Measurements from ENCODE around the gene HGS.

The HGS gene

DNA sequence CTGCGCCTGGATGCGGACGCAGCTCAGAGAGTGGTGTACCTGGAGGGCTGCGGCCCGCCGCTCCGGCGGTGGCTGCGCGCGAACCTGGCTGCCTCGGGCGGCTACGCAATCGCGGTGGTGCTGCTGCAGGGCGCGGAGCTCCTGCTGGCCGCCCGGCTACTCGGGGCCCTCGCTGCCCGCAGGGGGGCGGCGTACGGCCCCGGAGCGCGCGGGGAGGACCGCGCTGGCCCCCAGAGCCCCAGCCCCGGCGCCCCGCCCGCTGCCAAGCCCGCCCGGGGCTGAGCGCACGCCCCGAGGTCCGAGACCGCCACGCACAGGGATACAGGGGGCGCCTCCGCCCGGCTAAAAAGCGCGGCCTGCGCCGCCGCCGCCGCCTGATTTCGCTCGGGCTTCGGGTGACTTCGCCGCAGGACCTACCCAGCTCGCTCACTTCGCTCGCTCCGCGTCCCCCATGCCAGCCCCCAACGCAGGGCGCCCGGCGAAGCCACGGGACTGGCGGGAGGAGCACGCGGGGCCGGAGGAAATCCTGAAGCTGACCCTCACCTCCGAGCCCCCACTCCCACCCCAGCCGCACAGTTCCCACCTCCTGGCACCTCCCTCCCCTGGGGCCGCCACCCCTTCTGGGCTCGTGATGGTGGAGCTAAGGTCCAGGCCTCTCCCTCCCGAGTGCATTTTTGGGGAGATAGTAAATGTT, 35.7 kb upstream of the HGS start:
- Mint-ChIP-seq H3K36me3 (peaks cover 3 to 4% of the 10 kb centered on the region in 2 donors), H3K9me3 (no peaks in the 10 kb centered on the region), H3K27ac (no peak overlapping the region), H3K4me1 (peaks cover 9 to 10% of the 10 kb centered on the region in 2 donors), H3K27me3 (peaks cover 26 to 41% of the 10 kb centered on the region in 2 donors), H3K4me3 (no peak overlapping the region)
- ATAC-seq (replicated peaks) (no peak), DNase-seq (no peak)

DNA sequence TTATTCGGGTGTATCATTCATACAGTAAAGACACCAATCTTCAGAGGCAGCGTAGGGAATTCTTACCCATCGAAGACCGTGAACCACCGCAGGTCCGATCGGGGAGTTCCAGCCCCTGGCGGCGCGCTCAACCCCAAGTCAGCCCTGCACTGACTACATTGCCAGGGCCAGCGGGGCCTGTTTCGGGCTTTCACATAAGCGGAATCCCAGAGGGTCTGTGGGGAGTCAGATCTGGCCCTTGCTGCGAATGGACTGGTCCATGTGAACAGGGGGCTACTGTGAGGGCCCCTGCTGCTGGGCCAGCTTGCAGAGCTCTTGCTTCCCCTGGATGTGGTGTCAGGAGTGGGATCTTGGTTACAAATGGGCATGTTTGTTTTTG, 35.1 kb upstream of the HGS start:
- no peak overlapping the region for H3K4me3 Mint-ChIP-seq
- H3K27ac Mint-ChIP-seq: no peak overlapping the region
- H3K9me3 Mint-ChIP-seq: no peaks in the 10 kb centered on the region
- H3K4me1 Mint-ChIP-seq: peaks cover 14 to 15% of the 10 kb centered on the region in 2 donors
- H3K27me3 Mint-ChIP-seq: peaks cover 31 to 46% of the 10 kb centered on the region in 2 donors
- DNase-seq (no peak), ATAC-seq (replicated peaks) (no peak)
- peaks cover 3 to 4% of the 10 kb centered on the region in 2 donors for H3K36me3 Mint-ChIP-seq

DNA sequence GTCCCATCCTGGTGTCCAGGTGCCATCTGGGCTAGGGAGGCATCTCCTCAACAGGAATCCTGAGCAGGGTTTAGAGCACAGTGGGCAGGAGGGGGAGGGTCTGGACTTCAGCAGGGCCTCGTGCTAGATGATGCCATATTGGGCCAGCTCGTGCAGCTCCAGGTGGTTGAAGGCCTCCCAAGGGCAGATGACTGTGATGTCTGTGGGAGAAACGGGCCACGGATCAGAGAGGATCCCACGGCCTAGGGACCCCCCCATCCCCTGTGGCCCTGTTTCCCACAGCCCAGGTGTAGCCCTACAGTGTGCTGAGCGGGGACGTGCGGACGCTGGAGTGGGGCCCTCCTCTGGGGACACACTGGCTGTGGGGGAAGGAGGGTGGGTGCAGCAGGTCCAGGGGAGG, 32.9 kb upstream of the HGS start:
- ATAC-seq (replicated peaks) (no peak), DNase-seq (no peak)
- Mint-ChIP-seq H3K27ac (no peak overlapping the region), H3K4me3 (no peak overlapping the region), H3K36me3 (peaks cover 3 to 4% of the 10 kb centered on the region in 2 donors), H3K27me3 (peaks cover 32 to 53% of the 10 kb centered on the region in 2 donors), H3K9me3 (no peaks in the 10 kb centered on the region), H3K4me1 (peaks cover 17 to 21% of the 10 kb centered on the region in 2 donors)

DNA sequence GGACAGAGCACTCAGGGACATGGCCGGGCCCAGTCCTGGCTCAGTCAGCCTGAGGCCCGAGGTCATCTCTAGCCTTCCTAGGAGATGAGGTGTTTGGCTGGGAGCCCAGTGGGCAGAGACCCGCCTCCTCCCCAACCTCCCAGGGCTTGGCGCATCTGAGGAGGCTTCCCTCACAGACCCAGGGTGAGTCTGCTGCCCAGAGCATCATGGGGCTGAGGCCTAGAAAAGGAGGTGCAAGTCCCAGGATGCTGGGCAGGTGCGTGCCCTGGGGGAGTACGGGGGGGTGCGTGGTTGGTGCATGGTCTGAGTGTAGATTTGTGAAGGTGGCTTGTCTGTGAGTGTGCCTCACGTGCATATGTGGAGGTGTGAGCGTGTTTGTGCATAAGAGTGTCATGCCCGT, 32.1 kb upstream of the HGS start:
- Mint-ChIP-seq H3K27ac (no peak overlapping the region), H3K36me3 (peaks cover 3 to 4% of the 10 kb centered on the region in 2 donors), H3K27me3 (peaks cover 32 to 53% of the 10 kb centered on the region in 2 donors), H3K9me3 (no peaks in the 10 kb centered on the region), H3K4me1 (peaks cover 17 to 21% of the 10 kb centered on the region in 2 donors), H3K4me3 (peak overlapping the region in 1 of 2 donors; percentile 60)
- DNase-seq: no peak
- ATAC-seq (replicated peaks): no peak

DNA sequence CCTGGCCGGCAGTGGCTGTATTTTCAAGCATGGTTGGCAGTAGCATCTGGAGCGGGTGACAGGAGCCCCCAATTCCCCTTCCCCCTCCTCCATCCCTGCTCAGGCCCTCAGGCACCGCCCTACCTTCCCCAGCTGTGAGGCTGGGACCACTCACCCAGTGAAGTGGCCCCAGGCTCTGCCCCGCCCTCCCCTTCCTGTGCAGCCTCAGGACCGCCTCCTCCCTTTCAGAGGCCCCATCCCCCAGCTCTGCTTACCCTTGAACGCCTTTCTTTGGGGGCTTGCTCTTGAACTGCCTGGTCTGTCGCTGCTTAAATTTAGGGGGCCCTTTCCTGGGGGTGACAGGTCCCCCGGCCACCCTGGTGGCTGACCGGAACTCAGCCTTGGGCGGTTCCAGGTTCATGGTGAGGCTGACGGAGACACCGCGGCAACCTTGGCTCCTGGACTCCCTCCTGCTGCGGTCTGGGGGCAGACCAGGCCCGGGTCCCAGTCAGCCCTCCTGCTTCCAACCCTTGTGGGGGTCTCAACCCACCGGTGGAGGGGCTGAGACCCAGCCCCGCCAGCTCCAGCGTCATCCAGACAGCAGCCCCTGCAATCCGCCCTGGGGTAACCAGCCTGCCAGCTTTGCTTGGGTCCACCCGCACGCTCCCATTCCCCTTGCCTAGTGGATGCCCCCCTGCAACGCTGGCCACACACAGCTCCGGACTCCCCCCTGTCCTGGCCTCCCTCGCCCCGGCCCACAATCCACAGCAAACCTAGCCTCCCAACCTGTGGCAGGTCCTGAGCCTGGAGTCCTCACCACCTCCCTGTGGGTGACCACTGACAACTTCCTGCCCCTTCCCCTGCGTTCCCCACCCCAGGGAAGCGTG, 30.7 kb upstream of the HGS start:
- H3K9me3 Mint-ChIP-seq: no peaks in the 10 kb centered on the region
- H3K27ac Mint-ChIP-seq: peak overlapping the region; percentile 84
- no peak for DNase-seq
- peaks cover 27 to 45% of the 10 kb centered on the region in 2 donors for H3K27me3 Mint-ChIP-seq
- H3K4me1 Mint-ChIP-seq: peaks cover 17 to 21% of the 10 kb centered on the region in 2 donors
- H3K36me3 Mint-ChIP-seq: peaks cover 3 to 4% of the 10 kb centered on the region in 2 donors
- ATAC-seq (replicated peaks): peak; percentile 80 to 84
- peak overlapping the region; percentile 83 to 90 for H3K4me3 Mint-ChIP-seq

DNA sequence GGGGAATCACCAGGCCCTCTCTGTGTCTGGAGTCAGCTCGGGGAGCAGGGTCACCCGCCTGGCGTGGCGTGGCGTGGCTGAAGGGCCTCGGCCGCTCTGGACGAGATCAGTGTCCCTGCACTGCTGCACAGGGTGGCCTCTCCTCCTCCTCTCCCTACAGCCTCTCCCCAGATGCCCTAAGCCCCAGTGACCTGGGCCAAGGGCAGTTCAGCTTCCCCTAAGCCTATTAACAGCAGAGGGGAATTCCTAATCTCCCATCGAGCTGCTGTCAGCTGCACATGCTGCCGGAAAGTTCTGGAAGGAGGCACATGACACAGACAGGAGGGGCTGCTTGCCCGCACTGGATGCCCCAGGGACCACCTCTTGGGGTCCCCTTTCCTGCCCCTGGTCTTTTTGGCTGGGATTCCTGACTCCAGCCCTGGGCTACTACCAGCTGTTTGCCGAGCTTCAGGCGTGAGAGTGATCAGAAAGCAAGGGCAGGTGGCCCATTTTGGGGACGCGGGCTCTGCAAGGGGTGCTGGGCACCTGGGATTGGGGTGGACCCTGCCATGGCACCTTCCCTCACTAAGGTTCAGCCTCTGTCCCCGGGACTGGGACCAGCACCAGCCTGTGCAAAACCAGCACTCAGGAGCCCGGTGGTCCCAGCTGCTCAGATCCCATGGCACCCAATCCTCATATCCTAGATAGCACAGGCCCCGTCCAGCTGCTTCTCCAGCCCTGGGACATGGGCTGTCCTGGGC, 28.3 kb upstream of the HGS start:
- Mint-ChIP-seq H3K36me3 (peaks cover 3 to 4% of the 10 kb centered on the region in 2 donors), H3K4me3 (no peak overlapping the region), H3K27me3 (peaks cover 13 to 26% of the 10 kb centered on the region in 2 donors), H3K27ac (no peak overlapping the region), H3K9me3 (no peaks in the 10 kb centered on the region), H3K4me1 (peaks cover 17 to 21% of the 10 kb centered on the region in 2 donors)
- no peak for DNase-seq
- ATAC-seq (replicated peaks): no peak

DNA sequence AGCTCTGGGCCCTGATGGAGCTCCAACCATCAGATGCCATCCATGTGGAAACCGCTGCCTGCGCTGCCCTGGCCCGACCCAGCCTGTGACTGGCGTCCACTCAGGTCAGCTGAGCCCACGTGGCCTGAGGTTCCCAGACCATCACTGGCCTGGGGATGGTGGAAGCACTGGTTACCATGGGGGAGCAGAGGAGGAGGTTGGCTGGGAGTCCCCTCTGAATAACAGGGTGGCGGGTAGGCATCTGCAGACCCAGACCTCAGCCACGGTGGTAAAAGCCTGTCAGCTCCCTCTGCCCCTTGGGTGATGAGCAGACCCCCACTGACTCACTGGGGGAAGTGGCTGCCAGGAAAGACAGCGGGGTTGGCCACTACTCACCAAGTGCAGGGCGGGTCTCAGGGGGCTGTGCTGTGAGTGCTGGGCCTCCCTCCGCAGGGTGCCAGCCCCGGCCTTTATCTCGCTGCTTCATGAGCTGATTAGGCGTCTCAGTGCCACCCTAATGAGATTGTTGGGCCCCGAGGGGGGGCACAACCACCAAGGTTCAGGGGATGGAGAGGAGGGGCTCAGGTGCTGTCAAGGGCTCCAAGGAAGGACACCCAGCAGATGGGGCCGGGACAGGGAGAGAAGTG, 27.6 kb upstream of the HGS start, which contains the start of gene PDE6G:
TSS of gene PDE6G (minus strand) at position 425 of the 626 bp plus-strand sequence. CDS start 3,237 bp downstream, outside the sequence.
- no peak within 1 kb of the TSS for H3K4me3 Mint-ChIP-seq

DNA sequence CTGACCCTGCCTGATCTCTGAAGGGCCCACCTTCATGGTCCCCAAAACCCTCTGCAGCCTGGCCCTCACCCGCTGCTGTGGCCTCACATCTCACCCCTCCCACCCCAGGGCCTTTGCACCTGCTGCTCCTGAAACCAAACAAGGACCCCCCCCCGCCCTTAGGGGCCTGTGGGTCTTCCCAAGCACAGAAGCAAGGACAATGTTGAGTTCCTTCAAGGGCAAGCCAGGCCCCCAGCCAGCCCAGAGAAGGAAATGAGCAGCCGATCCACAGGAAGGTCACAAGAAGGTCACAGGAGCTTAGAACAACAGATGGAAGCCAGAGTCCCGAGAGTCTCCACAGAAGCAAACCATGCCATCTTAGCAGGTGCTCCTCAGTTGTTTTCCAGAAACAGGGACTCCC, 27.0 kb upstream of the HGS start:
- ATAC-seq (replicated peaks) (no peak), DNase-seq (no peak)
- H3K4me3 Mint-ChIP-seq: no peak overlapping the region
- H3K27ac Mint-ChIP-seq: peak overlapping the region; percentile 5
- H3K36me3 Mint-ChIP-seq: peaks cover 2% of the 10 kb centered on the region in 2 donors
- peaks cover 15 to 21% of the 10 kb centered on the region in 2 donors for H3K4me1 Mint-ChIP-seq
- H3K27me3 Mint-ChIP-seq: peaks cover 9 to 19% of the 10 kb centered on the region in 2 donors
- H3K9me3 Mint-ChIP-seq: no peaks in the 10 kb centered on the region

More for the DNA sequence above, 27.6 kb upstream of the HGS start, which contains the start of gene PDE6G:
- Mint-ChIP-seq H3K4me1 (peaks cover 17 to 21% of the 10 kb centered on the region in 2 donors), H3K27me3 (peaks cover 13 to 23% of the 10 kb centered on the region in 2 donors), H3K36me3 (peaks cover 3 to 4% of the 10 kb centered on the region in 2 donors), H3K27ac (peak within 1 kb of the TSS; percentile 5), H3K9me3 (no peaks in the 10 kb centered on the region)
- ATAC-seq (replicated peaks) (no peak), DNase-seq (no peak)

DNA sequence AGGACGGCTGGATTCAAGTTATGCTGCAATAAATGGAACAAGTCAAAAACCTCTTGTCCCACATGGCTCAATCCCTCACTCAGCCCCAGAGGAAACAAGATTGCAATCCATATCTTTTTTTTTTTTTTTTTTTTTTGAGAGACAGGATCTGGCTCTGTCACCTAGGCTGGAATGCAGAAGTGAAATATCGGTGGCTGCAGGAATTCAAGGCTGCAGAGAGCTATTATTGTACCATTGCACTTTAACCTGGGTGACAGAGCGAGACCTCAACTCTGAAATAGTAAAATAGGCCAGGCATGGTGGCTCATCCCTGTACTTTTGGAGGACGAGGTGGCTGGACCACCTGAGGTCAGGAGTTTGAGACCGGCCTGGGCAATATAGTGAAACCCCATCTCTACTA, 24.8 kb upstream of the HGS start:
- H3K4me1 Mint-ChIP-seq: peaks cover 3 to 8% of the 10 kb centered on the region in 2 donors
- no peak overlapping the region for H3K27ac Mint-ChIP-seq
- no peak for DNase-seq
- peaks cover 0 to 3% of the 10 kb centered on the region in 2 donors for H3K27me3 Mint-ChIP-seq
- H3K9me3 Mint-ChIP-seq: no peaks in the 10 kb centered on the region
- H3K4me3 Mint-ChIP-seq: no peak overlapping the region
- ATAC-seq (replicated peaks): peak in 1 of 2 donors; percentile 54
- peaks cover under 1 to 2% of the 10 kb centered on the region in 2 donors for H3K36me3 Mint-ChIP-seq

DNA sequence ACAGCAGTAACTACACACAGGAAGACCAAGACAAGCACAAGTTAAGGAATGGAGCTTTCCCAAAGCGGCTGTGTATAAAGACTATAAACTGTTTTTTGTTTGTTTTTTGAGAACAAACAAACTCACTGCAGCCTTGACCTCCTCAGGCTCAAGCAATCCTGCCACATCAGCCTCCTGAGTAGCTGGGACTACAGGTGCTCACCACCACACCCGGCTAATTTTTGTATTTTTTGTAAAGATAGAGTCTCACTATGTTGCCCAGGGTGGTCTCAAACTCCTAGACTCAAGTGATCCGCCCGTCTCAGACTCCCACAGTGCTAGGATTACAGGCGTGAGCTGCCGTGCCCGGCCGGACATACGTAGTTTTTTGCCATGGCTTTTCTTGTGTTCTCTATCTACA, 23.4 kb upstream of the HGS start:
- Mint-ChIP-seq H3K36me3 (peaks cover 10 to 11% of the 10 kb centered on the region in 2 donors), H3K4me1 (peaks cover 5 to 10% of the 10 kb centered on the region in 2 donors), H3K4me3 (no peak overlapping the region), H3K27ac (no peak overlapping the region), H3K27me3 (no peaks in the 10 kb centered on the region), H3K9me3 (no peaks in the 10 kb centered on the region)
- ATAC-seq (replicated peaks): no peak
- DNase-seq: no peak

DNA sequence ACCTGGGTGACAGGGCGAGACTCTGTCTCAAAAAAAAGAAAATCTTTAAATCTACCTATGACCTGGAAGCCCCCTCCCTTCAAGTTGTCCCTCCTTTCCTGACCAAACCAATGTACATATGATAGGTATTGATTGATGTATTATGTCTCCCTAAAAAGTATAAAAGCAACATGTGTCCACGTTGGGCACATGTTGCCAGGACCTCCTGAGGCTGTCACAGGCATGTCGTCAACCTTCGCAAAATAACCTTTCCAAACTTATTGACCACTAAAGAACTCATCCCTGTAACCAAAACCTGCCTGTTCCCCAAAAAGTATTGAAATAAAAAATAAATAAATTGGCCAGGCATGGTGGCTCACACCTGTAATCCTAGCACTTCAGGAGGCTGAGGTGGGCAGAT, 21.8 kb upstream of the HGS start:
- no peaks in the 10 kb centered on the region for H3K27me3 Mint-ChIP-seq
- no peak for DNase-seq
- H3K27ac Mint-ChIP-seq: no peak overlapping the region
- H3K36me3 Mint-ChIP-seq: peaks cover 18 to 24% of the 10 kb centered on the region in 2 donors
- H3K4me1 Mint-ChIP-seq: peaks cover 11 to 22% of the 10 kb centered on the region in 2 donors
- no peaks in the 10 kb centered on the region for H3K9me3 Mint-ChIP-seq
- H3K4me3 Mint-ChIP-seq: no peak overlapping the region
- ATAC-seq (replicated peaks): no peak

DNA sequence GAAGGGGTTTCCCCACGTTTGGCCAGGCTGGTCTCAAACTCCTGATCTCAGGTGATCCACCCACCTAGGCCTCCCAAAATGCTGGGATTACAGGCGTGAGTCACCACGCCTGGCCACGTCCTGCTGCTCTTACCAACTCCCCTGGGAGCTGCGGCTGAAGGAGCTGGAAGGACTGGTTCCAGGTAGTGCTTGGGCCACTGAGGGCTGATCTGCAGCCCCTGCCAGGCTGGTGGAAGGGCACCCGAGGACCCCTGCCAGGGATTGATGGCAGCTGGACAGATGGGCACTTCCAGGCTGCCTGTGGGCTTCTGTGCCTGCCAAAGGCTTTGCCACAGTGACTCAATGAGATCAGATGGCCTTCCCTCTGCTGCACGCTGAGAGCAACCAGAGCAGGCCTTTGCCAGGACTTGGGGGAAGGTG, 19.8 kb upstream of the HGS start:
- Mint-ChIP-seq H3K4me1 (peaks cover 21 to 38% of the 10 kb centered on the region in 2 donors), H3K9me3 (no peaks in the 10 kb centered on the region), H3K36me3 (peaks cover 26 to 37% of the 10 kb centered on the region in 2 donors), H3K4me3 (peak overlapping the region; percentile 13 to 32), H3K27ac (peak overlapping the region; percentile 37), H3K27me3 (no peaks in the 10 kb centered on the region)
- ATAC-seq (replicated peaks): no peak
- DNase-seq: no peak

DNA sequence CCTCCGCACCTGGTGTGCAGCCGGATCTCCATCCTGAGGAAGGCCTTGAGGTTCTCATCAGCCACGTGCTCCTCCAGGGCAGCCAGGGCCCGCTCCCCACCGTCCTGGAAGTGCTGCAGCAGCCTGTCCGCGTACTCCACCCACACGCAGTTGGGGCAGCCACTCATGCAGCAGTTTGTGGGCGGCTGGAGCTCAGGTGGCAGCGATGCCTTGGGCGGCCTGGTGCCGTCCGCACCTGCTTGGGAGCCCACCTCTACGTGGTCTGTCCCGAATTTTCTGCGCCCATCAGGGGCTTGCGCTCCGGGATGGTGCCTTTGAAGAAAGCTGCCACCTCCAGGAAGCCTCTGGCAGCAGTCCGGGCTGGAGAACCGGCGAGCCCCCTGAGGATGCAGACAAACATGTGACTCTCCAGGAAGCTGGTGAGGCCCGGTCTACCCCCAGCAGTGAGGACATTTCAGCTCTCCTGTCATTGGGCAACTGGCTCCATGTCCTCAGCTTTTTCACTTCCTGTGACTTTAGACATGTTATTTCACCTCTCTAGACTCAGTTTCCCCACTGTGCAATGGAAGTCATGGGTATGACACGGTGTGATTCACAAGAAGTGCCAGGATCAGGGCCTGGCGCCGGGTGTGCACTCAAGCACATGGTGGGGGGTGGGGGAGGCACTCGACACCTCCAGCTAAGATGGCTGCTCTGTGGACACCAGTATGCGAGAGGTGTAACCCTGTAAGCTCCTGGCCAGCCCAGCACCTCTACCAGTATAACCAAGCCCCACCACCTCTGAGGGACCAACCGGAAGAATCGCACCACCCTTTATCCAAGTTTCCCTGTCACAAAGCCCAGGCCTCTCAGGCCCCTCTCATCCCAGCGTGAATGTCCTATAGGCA, 18.4 kb upstream of the HGS start:
- Mint-ChIP-seq H3K4me1 (peaks cover 21 to 38% of the 10 kb centered on the region in 2 donors), H3K27me3 (no peaks in the 10 kb centered on the region)
- ATAC-seq (replicated peaks): peak; percentile 42 to 45

More for the DNA sequence above, 18.4 kb upstream of the HGS start:
- Mint-ChIP-seq H3K9me3 (no peaks in the 10 kb centered on the region), H3K4me3 (peak overlapping the region; percentile 90), H3K36me3 (peaks cover 35 to 50% of the 10 kb centered on the region in 2 donors), H3K27ac (peak overlapping the region; percentile 96)
- no peak for DNase-seq
